Hematopoietic multipotent progenitor cell treated with erythropoietin and hydrocortisone succinate and interleukin-3 and kit ligand, for 6 days (in vitro differentiated cells): ENCODE measurements around the gene RPL7A.

ENCODE experiments used
- DNase-seq: peaks from one replicate; pipeline ENCODE4 v3.0.0-alpha.2; 2015

Gene RPL7A

GRCh38 chr9:133393399-133393798 lies 45.4 kb downstream of the RPL7A start:
- no peak for DNase-seq

- DNase-seq: no peak
Measured at GRCh38 chr9:133394687-133395271, 46.8 kb downstream of the RPL7A start.

- DNase-seq: no peak
Measured at GRCh38 chr9:133396952-133397351, 48.9 kb downstream of the RPL7A start.

GRCh38 chr9:133397370-133397769 lies 49.4 kb downstream of the RPL7A start:
- no peak for DNase-seq

- DNase-seq: no peak
Measured at GRCh38 chr9:133397895-133398294, 49.9 kb downstream of the RPL7A start.

GRCh38 chr9:133400292-133400691 lies 52.3 kb downstream of the RPL7A start:
- DNase-seq: no peak
